ENCODE measurements around the gene WWTR1. TPM values are rescaled to one million over a fixed set of nuclear protein-coding genes. Genes with fewer than 3 reads are reported as not detected.

WWTR1 gene
- total and polyA plus RNA-seq, 2 of the 4 experiments (the other 2 are of a cell fraction) = 38.9 to 65.3 TPM

GRCh38 chr3:149581681-149582370, 76.0 kb downstream of the WWTR1 start:
- peak overlapping the region; percentile 61 for H3K4ac ChIP-seq (ENCODE audit: low read depth, low read length)
- H3K14ac ChIP-seq (replicated peaks; ENCODE audit: low read depth, low read length) = 0 out of 2 replicates have a peak overlapping the region, but pooled peaks have one; percentile 24
- peaks cover 23% of the 10 kb centered on the region for H3K4me1 ChIP-seq (ENCODE audit: control insufficient read depth, insufficient read depth, low read length)
- peak overlapping the region; percentile 58; the same call in 1 of the 2 replicates for H2BK120ac ChIP-seq (ENCODE audit: low read depth, low read length)
- H3K36me3 ChIP-seq (ENCODE audit: control insufficient read depth, insufficient read depth, low read length) = no peaks in the 10 kb centered on the region
- peak overlapping the region; percentile 58 for H3K4me2 ChIP-seq (ENCODE audit: low read depth, low read length)
- WGBS, 2 experiments (ENCODE audit: extremely low coverage in 2 of 2, insufficient read length in 1 of 2) = 0% methylated on average over 1 of the region's 8 CpGs; no CpG with 5 or more reads in 1 of the 2 experiments
- H4K8ac ChIP-seq (ENCODE audit: low read depth in 2 of 2, low read length in 2 of 2) = peak overlapping the region in 1 of 2 experiments; percentile 51; a peak in 1 of 4 replicates
- peak overlapping the region; percentile 57; the same call in 1 of the 2 replicates for H2BK20ac ChIP-seq (ENCODE audit: low read depth, low read length)
- no TSS peak for BruUV-seq (replicated peaks)
- dilution Hi-C loops (cut with HindIII; ENCODE audit: low sequenced_read_pairs, unreplicated experiment) = no loop called here
- H2AK5ac ChIP-seq (ENCODE audit: low read depth, low read length) = peak overlapping the region; percentile 77
- peak overlapping the region; percentile 13; the same call in 1 of the 2 replicates for H3K56ac ChIP-seq (ENCODE audit: extremely low read depth, insufficient read depth, low read length)
- peak overlapping the region; percentile 71; the same call in 1 of the 3 replicates for H2BK15ac ChIP-seq (ENCODE audit: low read depth, low read length)
- H2BK5ac ChIP-seq (ENCODE audit: low read depth, low read length, poor library complexity, severe bottlenecking) = peak overlapping the region; percentile 37
- intact Hi-C loops (cut with micrococcal nuclease) = no loop called here
- no peak overlapping the region for H4K5ac ChIP-seq (ENCODE audit: low read depth, low read length)
- H3K9ac ChIP-seq (ENCODE audit: low read depth, low read length) = no peak overlapping the region
- H3K27me3 ChIP-seq (ENCODE audit: control insufficient read depth, insufficient read depth, low read length) = no peaks in the 10 kb centered on the region
- peak overlapping the region; percentile 8 for H2AK9ac ChIP-seq (replicated peaks; ENCODE audit: low read depth, low read length, poor library complexity)
- TF ChIP-seq MAZ (IDR thresholded peaks at IDR 0.05; ENCODE audit: borderline replicate concordance, low read depth, low read length) (no peak), FOS (IDR thresholded peaks at IDR 0.05; ENCODE audit: low read depth, low read length) (peak; percentile 76), RAD21 (IDR thresholded peaks at IDR 0.05; ENCODE audit: low read length) (peak; percentile 15; the same call in 1 of the 2 replicates), MAFK (IDR thresholded peaks at IDR 0.05; ENCODE audit: low read depth, low read length) (peak; percentile 82), BHLHE40 (IDR thresholded peaks at IDR 0.05; ENCODE audit: low read depth, low read length) (no peak; the same call in 1 of the 2 replicates), RCOR1 (IDR thresholded peaks at IDR 0.05; ENCODE audit: insufficient replicate concordance, low read length) (peak; percentile 56), SMC3 (IDR thresholded peaks at IDR 0.05; ENCODE audit: low read depth, low read length) (peak; percentile 21), POLR2A (IDR thresholded peaks at IDR 0.05; ENCODE audit: low read depth, low read length) (no peak; the same call in 1 of the 2 replicates), MXI1 (IDR thresholded peaks at IDR 0.05; ENCODE audit: borderline replicate concordance, low read depth, low read length) (no peak), CHD1 (IDR thresholded peaks at IDR 0.05; ENCODE audit: low read depth, low read length) (no peak), CEBPB (IDR thresholded peaks at IDR 0.05; ENCODE audit: low read depth, low read length) (no peak), RFX5 (IDR thresholded peaks at IDR 0.05; ENCODE audit: low read depth, low read length) (0 out of 2 replicates have a peak, but pooled peaks have one; percentile 24), CTCF (conservative IDR thresholded peaks at IDR 0.05; ENCODE audit: low read depth, low read length) (no peak), NFE2L2 (IDR thresholded peaks at IDR 0.05; ENCODE audit: low read depth, low read length) (peak; percentile 90), ELK1 (IDR thresholded peaks at IDR 0.05; ENCODE audit: borderline replicate concordance, low read depth, low read length) (no peak)
- ATAC-seq (ENCODE audit: low read depth) (peak; percentile 86), DNase-seq (peak; percentile 89)
- H2AFZ ChIP-seq (replicated peaks; ENCODE audit: low read length, poor library complexity) = peak overlapping the region; percentile 2
- peaks cover 17% of the 10 kb centered on the region for H4K20me1 ChIP-seq (ENCODE audit: insufficient read depth, low read length)
- H3K79me1 ChIP-seq (ENCODE audit: low read depth in 1 of 2, low read length in 2 of 2) = peaks cover 23 to 84% of the 10 kb centered on the region in 2 experiments
- no peaks in the 10 kb centered on the region for H3K9me3 ChIP-seq (ENCODE audit: control insufficient read depth, insufficient read depth, low read length)
- H3K4me3 ChIP-seq (ENCODE audit: insufficient read depth, low read depth, low read length) = no peak overlapping the region
- in situ Hi-C loops (cut with MboI; ENCODE audit: low sequenced_read_pairs) = no loop called here
- H3K27ac ChIP-seq (ENCODE audit: insufficient read depth, low read length) = peak overlapping the region; percentile 15
- H4K91ac ChIP-seq (ENCODE audit: insufficient read depth, low read depth, low read length) = peak overlapping the region; percentile 15
- peak overlapping the region; percentile 4; the same call in 1 of the 2 replicates for H3K18ac ChIP-seq (ENCODE audit: low read depth, low read length)
- H3K9me1 ChIP-seq (ENCODE audit: insufficient read depth, low read length) = peaks cover 21% of the 10 kb centered on the region
- POLR2A ChIA-PET (ENCODE audit: unreplicated experiment) = no interaction called here
- CTCF ChIA-PET = interaction anchor here (0.5 to 0.9 kb wide), 3 partner anchors 11 to 123 kb away, joined by 3 to 4 read pairs (median 3); no protein-coding TSS in a partner anchor
- H3K23ac ChIP-seq (ENCODE audit: low read depth, low read length) = 0 out of 2 replicates have a peak overlapping the region, but pooled peaks have one; percentile 29

All from IMR-90 (cell line).